ENCODE results near the gene VEPH1. TPM values are rescaled to one million over a fixed set of nuclear protein-coding genes. Genes with fewer than 3 reads are reported as not detected.

VEPH1 gene
- total and polyA plus RNA-seq, 11 donors = 0.40 to 0.79 (median 0.45) TPM; not detected in 6

GRCh38 chr3:157543501-157544035 lies 40.4 kb upstream of the VEPH1 start:
- 77 to 83% (median 81%) methylated on average over 13 of the region's 13 CpGs for WGBS, 4 donors
- ATAC-seq (peak in 1 of 4 donors; percentile 21), DNase-seq (no peak)
- intact Hi-C loops (cut with DNase I) = no loop called here
- peaks cover 0 to 12% (median 5%) of the 10 kb centered on the region in 12 donors for H3K9me3 ChIP-seq
- peaks cover 0 to 10% (median 0%) of the 10 kb centered on the region in 12 donors for H3K4me1 ChIP-seq
- peak overlapping the region in 11 of 12 donors; percentile 17 to 55 (median 46) for H3K4me3 ChIP-seq
- peak overlapping the region in 7 of 12 donors; percentile 12 to 36 (median 23) for H3K27ac ChIP-seq
- H3K27me3 ChIP-seq = peaks cover 0 to 8% (median 0%) of the 10 kb centered on the region in 9 donors
- no peak for TF ChIP-seq CTCF (IDR thresholded peaks at IDR 0.05)
- TF ChIP-seq POLR2A (IDR thresholded peaks at IDR 0.05) = peak in 1 of 2 donors; percentile 4
- no peaks in the 10 kb centered on the region for H3K36me3 ChIP-seq

GRCh38 chr3:157542711-157543500 lies 39.7 kb upstream of the VEPH1 start:
- DNase-seq (peak; percentile 47 to 84 (median 79)), ATAC-seq (peak; percentile 52 to 91 (median 86))
- H3K36me3 ChIP-seq = no peaks in the 10 kb centered on the region
- H3K4me3 ChIP-seq = peak overlapping the region; percentile 10 to 55 (median 45)
- peaks cover 0 to 8% (median 0%) of the 10 kb centered on the region in 9 donors for H3K27me3 ChIP-seq
- H3K9me3 ChIP-seq = peaks cover 0 to 12% (median 5%) of the 10 kb centered on the region in 12 donors
- H3K27ac ChIP-seq = peak overlapping the region in 9 of 12 donors; percentile 12 to 46 (median 23)
- TF ChIP-seq POLR2A (IDR thresholded peaks at IDR 0.05) (peak in 1 of 2 donors; percentile 15), CTCF (IDR thresholded peaks at IDR 0.05) (peak in 3 of 12 donors; percentile 11 to 16 (median 12))
- peaks cover 0 to 10% (median 0%) of the 10 kb centered on the region in 12 donors for H3K4me1 ChIP-seq
- WGBS, 4 donors = 3 to 10% (median 7%) methylated on average over 40 to 50 of the region's 50 CpGs
- intact Hi-C loops (cut with DNase I) = no loop called here

GRCh38 chr3:157541506-157542236 lies 38.5 kb upstream of the VEPH1 start:
- WGBS, 4 donors = 80 to 86% (median 83%) methylated on average over 6 of the region's 6 CpGs
- no peak for ATAC-seq
- no peak overlapping the region for H3K27ac ChIP-seq

More at GRCh38 chr3:157541506-157542236, 38.5 kb upstream of the VEPH1 start:
- intact Hi-C loops (cut with DNase I) = no loop called here
- H3K4me1 ChIP-seq = peaks cover 0 to 10% (median 0%) of the 10 kb centered on the region in 12 donors
- H3K27me3 ChIP-seq = peaks cover 0 to 8% (median 0%) of the 10 kb centered on the region in 9 donors
- no peak for TF ChIP-seq CTCF (IDR thresholded peaks at IDR 0.05)
- H3K9me3 ChIP-seq = peaks cover 0 to 12% (median 5%) of the 10 kb centered on the region in 12 donors
- H3K36me3 ChIP-seq = no peaks in the 10 kb centered on the region
- no peak for DNase-seq
- H3K4me3 ChIP-seq = no peak overlapping the region
